Mesendoderm (in vitro differentiated cells): ENCODE results near the gene ANKS3.

Source experiments
- DNase-seq: peaks from one replicate; pipeline ENCODE4 v3.0.0; 2013
- H2AK5ac ChIP-seq: 2 replicates; pipeline ENCODE4 v1.6.1; 2013; ENCODE audit warnings: low read length, inconsistent platforms
- H2BK120ac ChIP-seq: 2 replicates; pipeline ENCODE4 v1.6.1; 2013; ENCODE audit warnings: low read depth, mild to moderate bottlenecking, low read length, moderate library complexity, mixed read lengths
- H2BK15ac ChIP-seq: replicated peaks from 2 replicates; pipeline ENCODE4 v1.6.1; 2013; ENCODE audit warnings: low read depth, mild to moderate bottlenecking, moderate library complexity
- H2BK5ac ChIP-seq: 2 replicates; pipeline ENCODE4 v1.6.1; 2013; ENCODE audit warnings: low read length, inconsistent platforms
- H3K18ac ChIP-seq: 2 replicates; pipeline ENCODE4 v1.6.1; 2013; ENCODE audit warnings: mild to moderate bottlenecking, low read length, mixed read lengths
- H3K23ac ChIP-seq: one replicate; pipeline ENCODE4 v1.6.1; 2013; ENCODE audit warnings: low read length
- H3K27ac ChIP-seq: 2 replicates; pipeline ENCODE4 v1.5.1; 2013; ENCODE audit warnings: low read depth, mild to moderate bottlenecking, inconsistent platforms, low read length, moderate library complexity
- H3K27me3 ChIP-seq: 2 replicates; pipeline ENCODE4 v1.6.1; 2013; ENCODE audit warnings: low read length, control low read depth, mild to moderate bottlenecking, inconsistent platforms; ENCODE audit not compliant: insufficient read depth, poor library complexity
- H3K36me3 ChIP-seq: 2 replicates; pipeline ENCODE4 v1.6.1; 2013; ENCODE audit warnings: low read length, inconsistent platforms; ENCODE audit not compliant: control insufficient read depth, insufficient read depth
- H3K4ac ChIP-seq: one replicate; pipeline ENCODE4 v1.6.1; 2013; ENCODE audit warnings: low read depth, mild to moderate bottlenecking, low read length, moderate library complexity
- H3K4me1 ChIP-seq: 2 replicates; pipeline ENCODE4 v1.6.1; 2013; ENCODE audit warnings: low read depth, low read length, inconsistent platforms; ENCODE audit not compliant: control insufficient read depth
- H3K4me2 ChIP-seq: 2 replicates; pipeline ENCODE4 v1.6.1; 2013; ENCODE audit warnings: low read length
- H3K4me3 ChIP-seq: 2 replicates; pipeline ENCODE4 v1.5.1; 2013; ENCODE audit warnings: mild to moderate bottlenecking, low read length
- H3K56ac ChIP-seq: one replicate; pipeline ENCODE4 v1.6.1; 2013; ENCODE audit warnings: low read length
- H3K79me1 ChIP-seq: 2 replicates; pipeline ENCODE4 v1.6.1; 2013; ENCODE audit warnings: low read length, inconsistent platforms
- H3K79me2 ChIP-seq: 2 replicates; pipeline ENCODE4 v1.6.1; 2013; ENCODE audit warnings: mild to moderate bottlenecking, low read length; ENCODE audit not compliant: control insufficient read depth, insufficient read depth
- H3K9ac ChIP-seq: 2 replicates; pipeline ENCODE4 v1.6.1; 2013; ENCODE audit warnings: low read length, inconsistent platforms
- H4K5ac ChIP-seq: one replicate; pipeline ENCODE4 v1.6.1; 2013; ENCODE audit warnings: low read length
- H4K8ac ChIP-seq: one replicate; pipeline ENCODE4 v1.6.1; 2013; ENCODE audit warnings: low read depth, mild to moderate bottlenecking, control low read depth, low read length, moderate library complexity
- WGBS: extraction: QIAGEN DNeasy Blood & Tissue Kit; methylation state at CpG from one replicate; pipeline ENCODE4 v1.1.7; 2013; ENCODE audit warnings: low lambda C conversion rate, missing lambda C conversion rate; ENCODE audit not compliant: insufficient coverage; ENCODE audit errors: extremely low coverage; 5-methylcytosine and 5-hydroxymethylcytosine counted together

ANKS3 gene

DNA sequence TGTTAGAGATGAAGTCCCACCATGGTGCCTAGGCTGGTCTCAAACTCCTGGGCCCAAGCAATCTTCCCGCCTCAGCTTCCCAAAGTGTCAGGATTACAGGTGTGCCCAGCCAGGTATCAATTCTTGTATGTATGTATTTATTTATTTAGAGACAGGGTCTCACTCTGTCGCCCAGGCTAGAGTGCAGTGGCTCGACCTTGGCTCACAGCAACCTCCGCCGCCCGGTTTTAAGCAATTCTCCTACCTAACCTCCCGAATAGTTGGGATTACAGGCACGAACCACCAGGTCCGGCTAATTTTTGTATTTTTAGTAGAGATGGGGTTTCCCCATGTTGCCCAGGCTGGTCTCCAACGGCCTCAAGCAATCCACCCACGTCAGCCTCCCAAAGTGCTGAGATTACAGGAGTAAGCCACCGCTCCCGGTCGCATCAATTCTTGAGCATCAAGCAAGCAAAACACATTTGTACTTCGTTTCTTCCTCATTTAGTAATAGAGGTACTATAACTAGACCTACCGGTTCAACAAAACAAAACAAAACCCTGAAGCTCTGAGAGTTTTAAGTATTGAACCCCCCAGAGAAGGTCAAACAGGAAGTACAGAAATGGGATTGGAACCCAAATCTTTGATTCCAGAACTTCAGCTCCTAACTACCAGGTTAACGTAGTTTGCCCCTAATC is 33.9 kb upstream of the ANKS3 start:
- no CpG with 5 or more reads among the region's 17 CpGs for WGBS
- Histone ChIP-seq H3K4ac (peak overlapping the region; percentile 26), H4K5ac (no peak overlapping the region), H3K27ac (no peak overlapping the region), H3K23ac (no peak overlapping the region), H3K79me1 (peaks cover 9% of the 10 kb centered on the region), H3K79me2 (peaks cover 6% of the 10 kb centered on the region), H3K4me1 (peaks cover 1% of the 10 kb centered on the region), H2BK120ac (no peak overlapping the region), H3K27me3 (no peaks in the 10 kb centered on the region), H2AK5ac (no peak overlapping the region), H2BK5ac (no peak overlapping the region), H4K8ac (no peak overlapping the region), H2BK15ac (no peak overlapping the region), H3K36me3 (peaks cover 2% of the 10 kb centered on the region), H3K9ac (peak overlapping the region; percentile 95), H3K4me2 (peak overlapping the region; percentile 97), H3K4me3 (peak overlapping the region; percentile 70), H3K18ac (no peak overlapping the region), H3K56ac (peak overlapping the region; percentile 97)
- no peak for DNase-seq

DNA sequence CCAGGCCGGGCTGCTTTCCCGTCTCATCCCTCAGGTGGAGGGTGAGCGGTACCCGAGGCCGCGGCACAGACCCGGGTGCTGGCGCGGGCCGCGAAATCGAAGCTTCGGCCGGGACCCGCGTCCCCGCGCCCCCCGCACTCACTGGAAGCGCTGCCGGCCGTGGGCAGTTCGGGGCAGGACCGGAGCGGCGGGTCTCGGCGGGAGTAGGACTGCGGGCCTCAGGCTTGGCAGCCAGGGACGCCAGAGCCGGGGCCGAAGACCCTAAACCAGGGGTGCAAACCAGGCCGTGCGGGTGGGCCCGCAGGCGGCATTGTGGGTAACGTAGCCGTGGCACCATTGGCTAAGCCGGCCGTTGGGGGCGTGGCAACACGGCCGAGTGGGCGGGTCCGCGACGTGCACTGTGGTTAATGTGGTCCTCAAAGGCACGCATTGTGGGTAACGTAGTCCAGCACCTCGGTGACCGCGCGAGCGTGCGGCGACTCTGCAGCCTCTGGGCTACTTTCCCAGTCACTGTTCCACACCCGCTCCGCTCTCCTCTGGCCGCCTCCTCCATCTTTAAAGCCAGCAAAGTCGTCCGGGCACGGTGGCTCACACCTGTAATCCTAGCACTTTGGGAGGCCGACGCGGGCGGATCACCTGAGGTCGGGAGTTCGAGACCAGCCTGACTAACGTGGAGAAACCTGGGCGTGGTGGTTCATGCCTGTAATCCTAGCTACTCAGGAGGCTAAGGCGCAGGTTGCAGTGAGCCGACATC is 33.0 kb upstream of the ANKS3 start, which contains the start of gene ZNF500:
Gene ZNF500, minus strand, starts transcription at position 288 of the 754 bp plus-strand sequence. CDS start 1,184 bp downstream, outside the sequence.
- H3K4ac ChIP-seq: peak within 1 kb of the TSS; percentile 75
- H3K4me1 ChIP-seq: peaks cover 1% of the 10 kb centered on the region
- no peaks in the 10 kb centered on the region for H3K27me3 ChIP-seq
- no peak within 1 kb of the TSS for H2BK120ac ChIP-seq
- H3K23ac ChIP-seq: no peak within 1 kb of the TSS
- no peak within 1 kb of the TSS for H2BK5ac ChIP-seq
- peak within 1 kb of the TSS; percentile 93 for H3K56ac ChIP-seq
- no CpG with 5 or more reads among the region's 72 CpGs for WGBS
- peaks cover 9% of the 10 kb centered on the region for H3K79me1 ChIP-seq
- H3K18ac ChIP-seq: peak within 1 kb of the TSS; percentile 53
- H2AK5ac ChIP-seq: no peak within 1 kb of the TSS
- H3K79me2 ChIP-seq: peaks cover 6% of the 10 kb centered on the region
- H3K4me2 ChIP-seq: peak within 1 kb of the TSS; percentile 88
- DNase-seq: peak; percentile 98
- H2BK15ac ChIP-seq: no peak within 1 kb of the TSS
- no peak within 1 kb of the TSS for H4K5ac ChIP-seq
- H4K8ac ChIP-seq: no peak within 1 kb of the TSS
- H3K36me3 ChIP-seq: peaks cover 2% of the 10 kb centered on the region
- H3K27ac ChIP-seq: peak within 1 kb of the TSS; percentile 53
- peak within 1 kb of the TSS; percentile 96 for H3K9ac ChIP-seq
- H3K4me3 ChIP-seq: peak within 1 kb of the TSS; percentile 86

DNA sequence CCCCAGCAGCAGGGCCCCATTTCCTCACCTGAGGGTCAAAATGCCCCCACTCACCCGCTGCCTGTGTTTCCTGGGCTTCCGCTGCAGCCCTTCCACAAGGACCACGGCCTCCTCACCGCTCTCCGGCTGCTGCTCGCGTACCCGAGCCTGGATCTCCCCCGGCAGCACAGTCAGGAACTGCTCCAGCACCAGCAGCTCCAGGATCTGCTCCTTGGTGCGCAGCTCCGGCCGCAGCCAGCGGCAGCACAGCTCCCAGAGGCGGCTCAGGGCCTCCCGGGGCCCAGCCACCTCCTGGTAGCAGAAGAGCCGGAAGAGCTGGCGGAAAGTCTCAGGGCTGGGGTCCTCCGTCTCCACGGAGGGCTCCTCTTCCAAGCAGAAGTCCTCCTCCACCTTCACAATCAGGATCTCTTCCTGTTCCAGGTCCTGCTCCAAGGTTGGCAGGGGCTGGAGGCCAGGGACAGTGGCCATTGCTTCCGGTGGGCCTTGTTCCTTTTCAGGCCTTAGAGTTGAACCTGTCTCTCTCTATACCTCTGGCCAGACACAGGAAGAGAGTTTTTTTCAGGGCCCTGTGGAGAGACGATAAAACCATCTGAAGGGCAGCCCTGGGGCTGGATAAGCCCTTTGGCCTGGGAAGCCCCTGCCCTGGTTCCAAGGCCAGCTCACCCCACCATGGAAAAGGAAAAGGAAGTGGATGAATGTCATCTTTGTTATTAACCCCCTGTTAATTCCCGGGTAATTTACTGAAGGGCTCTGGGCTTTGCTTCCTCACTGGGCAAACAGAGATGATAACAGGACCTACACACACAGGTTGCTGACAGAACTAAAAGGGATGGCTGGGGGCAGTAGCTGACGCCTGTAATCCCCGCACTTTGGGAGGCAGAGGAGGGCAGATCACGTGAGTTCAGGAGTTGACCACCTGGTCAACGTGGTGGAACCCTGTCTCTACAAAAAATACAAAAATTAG is 31.7 kb upstream of the ANKS3 start:
- peaks cover 1% of the 10 kb centered on the region for H3K4me1 ChIP-seq
- peaks cover 6% of the 10 kb centered on the region for H3K79me2 ChIP-seq
- no peak overlapping the region for H3K27ac ChIP-seq
- H2BK120ac ChIP-seq: no peak overlapping the region
- H3K9ac ChIP-seq: peak overlapping the region; percentile 96
- H3K4me3 ChIP-seq: no peak overlapping the region
- H2BK5ac ChIP-seq: no peak overlapping the region
- no peak overlapping the region for H2BK15ac ChIP-seq
- H2AK5ac ChIP-seq: no peak overlapping the region
- H3K56ac ChIP-seq: peak overlapping the region; percentile 93
- H3K36me3 ChIP-seq: peaks cover 2% of the 10 kb centered on the region
- no peak for DNase-seq
- H3K4ac ChIP-seq: no peak overlapping the region
- no peak overlapping the region for H4K5ac ChIP-seq
- H3K18ac ChIP-seq: no peak overlapping the region
- WGBS: no CpG with 5 or more reads among the region's 26 CpGs
- H3K23ac ChIP-seq: no peak overlapping the region
- H3K4me2 ChIP-seq: peak overlapping the region; percentile 25
- no peak overlapping the region for H4K8ac ChIP-seq
- H3K79me1 ChIP-seq: peaks cover 9% of the 10 kb centered on the region
- H3K27me3 ChIP-seq: no peaks in the 10 kb centered on the region

DNA sequence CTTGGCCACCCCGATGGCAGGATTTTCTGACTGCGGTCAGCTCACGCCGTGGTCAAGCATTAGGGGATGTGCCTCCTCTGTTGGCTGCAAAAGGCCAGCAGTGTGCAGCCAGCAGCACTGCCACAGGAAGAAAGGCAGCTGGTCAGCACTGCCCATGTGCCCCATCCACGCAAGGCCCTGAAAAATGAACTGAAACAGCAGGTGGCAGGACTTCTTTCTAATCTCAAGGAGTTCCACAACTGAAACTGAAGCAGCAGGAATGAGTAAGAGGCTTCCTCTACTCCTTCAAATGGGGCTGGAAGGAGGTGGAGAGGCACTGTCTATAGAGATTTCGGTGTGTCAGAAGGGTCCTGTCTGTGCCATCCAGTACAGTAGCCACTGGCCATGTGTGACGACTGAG is 29.7 kb upstream of the ANKS3 start:
- Histone ChIP-seq H3K79me2 (peaks cover 6% of the 10 kb centered on the region), H2BK15ac (no peak overlapping the region), H3K27me3 (no peaks in the 10 kb centered on the region), H2AK5ac (no peak overlapping the region), H3K4me3 (no peak overlapping the region), H3K4ac (no peak overlapping the region), H4K8ac (no peak overlapping the region), H3K56ac (no peak overlapping the region), H3K4me2 (no peak overlapping the region), H2BK5ac (no peak overlapping the region), H3K27ac (no peak overlapping the region), H2BK120ac (no peak overlapping the region), H3K9ac (no peak overlapping the region), H4K5ac (no peak overlapping the region), H3K4me1 (peaks cover 1% of the 10 kb centered on the region), H3K79me1 (peaks cover 9% of the 10 kb centered on the region), H3K23ac (no peak overlapping the region), H3K18ac (no peak overlapping the region), H3K36me3 (peaks cover 6% of the 10 kb centered on the region)
- no CpG with 5 or more reads among the region's 7 CpGs for WGBS
- DNase-seq: no peak

DNA sequence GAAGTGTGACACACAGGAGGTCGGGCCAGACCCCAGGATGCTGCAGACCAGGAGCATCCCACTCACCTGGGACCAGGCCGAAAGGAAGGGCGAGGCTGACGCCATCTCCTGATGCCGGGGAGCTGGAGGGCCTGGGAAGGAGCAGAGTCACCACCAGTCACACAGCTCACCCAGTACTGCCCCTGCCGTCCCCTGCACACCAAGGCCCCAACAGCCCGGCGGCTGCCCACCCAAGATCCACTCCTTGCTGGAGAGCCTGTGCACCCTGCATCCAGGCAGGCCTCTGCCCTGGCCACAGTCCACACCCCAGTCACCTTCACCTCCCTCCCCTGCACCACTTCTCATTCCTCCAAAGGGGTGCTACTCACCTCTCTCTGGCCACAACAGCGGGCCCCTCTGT is 28.1 kb upstream of the ANKS3 start:
- H2BK120ac ChIP-seq: no peak overlapping the region
- H4K5ac ChIP-seq: no peak overlapping the region
- H2AK5ac ChIP-seq: no peak overlapping the region
- no peak overlapping the region for H2BK15ac ChIP-seq
- no peak for DNase-seq
- peaks cover 9% of the 10 kb centered on the region for H3K79me1 ChIP-seq
- no peak overlapping the region for H3K18ac ChIP-seq
- H3K4ac ChIP-seq: no peak overlapping the region
- no peak overlapping the region for H3K23ac ChIP-seq
- H3K36me3 ChIP-seq: peaks cover 6% of the 10 kb centered on the region
- H3K56ac ChIP-seq: no peak overlapping the region
- no peak overlapping the region for H3K4me3 ChIP-seq
- H3K27ac ChIP-seq: no peak overlapping the region
- H3K9ac ChIP-seq: no peak overlapping the region
- H4K8ac ChIP-seq: no peak overlapping the region
- H3K79me2 ChIP-seq: peaks cover 6% of the 10 kb centered on the region
- no CpG with 5 or more reads among the region's 9 CpGs for WGBS
- peaks cover 1% of the 10 kb centered on the region for H3K4me1 ChIP-seq
- H2BK5ac ChIP-seq: no peak overlapping the region
- H3K27me3 ChIP-seq: no peaks in the 10 kb centered on the region
- no peak overlapping the region for H3K4me2 ChIP-seq
